HG03460 (cell line): ENCODE measurements around the gene GTF2I.
"Not testable (repeated sequence)": the region's sequence is repeated elsewhere in the genome, so short reads cannot be mapped to it uniquely, and the experiment has no call there.

Source experiments
- ATAC-seq: cut with Tn5 transposase; IDR thresholded peaks from one replicate; pipeline ENCODE4 v1.9.1; 2021; ENCODE audit not compliant: unreplicated experiment

GTF2I gene

GRCh38 chr7:74656441-74656836, 1.1 kb upstream of the GTF2I start:
- ATAC-seq = no peak

- peak; percentile 53 for ATAC-seq
Observed at GRCh38 chr7:74656837-74657691, 454 bp upstream of the GTF2I start.

- peak; percentile 47 for ATAC-seq
Observed at GRCh38 chr7:74658178-74659004, 873 bp downstream of the GTF2I start.

GRCh38 chr7:74660202-74660601, 2.7 kb downstream of the GTF2I start:
- not testable (repeated sequence) for ATAC-seq

- not testable (repeated sequence) for ATAC-seq
Observed at GRCh38 chr7:74661836-74662794, 4.6 kb downstream of the GTF2I start.

GRCh38 chr7:74665296-74665938, 7.9 kb downstream of the GTF2I start:
- ATAC-seq = no peak

GRCh38 chr7:74667013-74667412, 9.5 kb downstream of the GTF2I start:
- ATAC-seq = not testable (repeated sequence)

DNA sequence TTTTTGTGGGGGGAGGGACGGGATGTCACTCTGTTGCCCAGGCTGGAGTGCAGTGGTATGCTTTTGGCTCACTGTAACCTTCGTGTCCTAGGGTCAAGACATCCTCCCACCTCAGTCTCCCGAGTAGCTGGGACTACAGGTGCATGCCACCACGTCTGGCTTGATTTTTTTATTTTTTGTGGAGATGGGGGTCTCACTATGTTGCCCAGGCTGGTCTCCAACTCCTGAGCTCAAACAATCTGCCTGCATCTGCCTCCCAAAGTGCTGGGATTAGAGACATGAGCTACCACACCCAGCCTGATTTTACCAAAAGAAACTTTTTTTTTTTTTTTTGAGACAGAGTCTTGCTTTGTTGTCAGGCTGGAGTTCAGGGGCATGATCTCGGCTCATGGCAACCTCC, 10.0 kb downstream of the GTF2I start:
- not testable (repeated sequence) for ATAC-seq

GRCh38 chr7:74671602-74672001, 14.1 kb downstream of the GTF2I start:
- no peak for ATAC-seq

- no peak for ATAC-seq
Observed at GRCh38 chr7:74672343-74672915, 14.9 kb downstream of the GTF2I start.

- no peak for ATAC-seq
Observed at GRCh38 chr7:74674166-74674565, 16.6 kb downstream of the GTF2I start.

DNA sequence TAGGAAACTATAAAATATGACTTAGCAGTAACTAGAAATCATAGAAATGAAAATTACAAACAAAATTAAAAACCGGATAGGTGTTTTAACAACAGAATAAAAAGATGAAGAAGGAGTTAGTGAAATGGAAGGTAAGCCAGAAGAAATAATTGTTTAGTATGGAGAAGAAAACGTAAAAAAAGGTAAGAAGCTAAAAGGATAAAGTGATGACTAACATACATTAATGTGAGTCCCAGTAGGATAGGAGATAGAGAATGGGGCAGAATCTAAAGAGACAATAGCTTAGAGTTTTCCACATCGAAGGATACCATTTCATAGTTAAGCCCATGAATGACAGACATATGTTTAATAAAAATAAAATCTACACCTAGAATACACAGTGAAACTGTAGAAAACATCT, 25.3 kb downstream of the GTF2I start:
- ATAC-seq = no peak

DNA sequence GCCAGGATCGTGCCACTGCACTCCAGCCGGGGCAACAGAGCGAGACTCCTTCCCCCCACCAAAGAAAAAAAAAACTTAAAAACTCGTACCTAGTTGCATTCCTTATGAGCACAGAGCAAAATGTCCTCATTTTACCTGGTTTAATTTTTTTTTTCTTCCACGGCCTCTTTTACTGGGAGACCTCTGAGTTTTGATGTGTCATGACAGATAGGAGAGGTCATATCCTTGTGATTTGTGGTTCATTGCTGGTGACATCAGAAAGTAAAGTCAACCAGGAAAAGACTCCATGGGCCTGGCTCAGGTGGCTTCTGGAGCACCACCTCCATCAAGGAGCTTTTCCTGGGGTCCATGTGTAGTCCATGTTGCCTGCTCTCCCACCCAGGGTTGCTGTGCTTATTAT, 26.3 kb downstream of the GTF2I start:
- ATAC-seq = no peak

DNA sequence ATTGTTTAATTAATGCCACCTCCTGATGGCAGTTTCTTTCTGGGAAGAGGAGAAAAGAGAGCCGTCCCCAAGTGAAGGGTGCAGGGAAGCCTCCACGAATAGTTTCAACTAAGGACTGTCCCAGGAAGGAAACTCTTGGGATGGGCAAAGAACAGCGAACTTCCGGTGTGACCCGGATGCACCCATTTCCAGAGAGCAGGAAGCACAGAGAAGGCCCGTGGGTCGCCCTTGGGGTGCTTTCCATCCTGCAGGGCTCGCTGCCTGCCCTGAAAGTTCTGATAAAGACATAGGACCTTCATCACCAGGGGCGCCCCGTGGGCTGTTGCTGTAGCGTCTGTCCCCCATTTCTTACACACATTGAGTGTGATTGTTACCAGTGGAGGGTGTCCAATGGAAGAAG, 27.0 kb downstream of the GTF2I start:
- ATAC-seq = no peak

DNA sequence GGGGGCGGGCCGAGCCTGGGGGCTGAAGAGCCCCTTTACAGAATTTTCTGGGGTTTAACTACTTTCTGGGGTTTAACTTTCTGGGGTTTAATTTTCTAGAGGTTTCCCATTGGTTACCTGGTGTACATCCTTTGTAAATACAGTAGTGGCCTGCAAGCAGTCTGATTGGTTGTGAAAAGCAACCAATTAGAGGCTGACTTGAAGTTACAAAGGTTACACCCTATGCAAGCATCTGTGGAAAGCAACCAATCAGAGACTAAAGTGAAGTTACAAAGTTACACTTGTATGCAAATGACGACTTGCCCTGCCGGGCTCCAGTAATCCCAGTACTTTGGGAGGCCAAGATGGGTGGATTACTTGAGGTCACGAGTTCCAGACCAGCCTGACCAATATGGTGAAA, 27.4 kb downstream of the GTF2I start:
- no peak for ATAC-seq

- ATAC-seq = no peak
Observed at GRCh38 chr7:74690474-74690873, 33.0 kb downstream of the GTF2I start.

DNA sequence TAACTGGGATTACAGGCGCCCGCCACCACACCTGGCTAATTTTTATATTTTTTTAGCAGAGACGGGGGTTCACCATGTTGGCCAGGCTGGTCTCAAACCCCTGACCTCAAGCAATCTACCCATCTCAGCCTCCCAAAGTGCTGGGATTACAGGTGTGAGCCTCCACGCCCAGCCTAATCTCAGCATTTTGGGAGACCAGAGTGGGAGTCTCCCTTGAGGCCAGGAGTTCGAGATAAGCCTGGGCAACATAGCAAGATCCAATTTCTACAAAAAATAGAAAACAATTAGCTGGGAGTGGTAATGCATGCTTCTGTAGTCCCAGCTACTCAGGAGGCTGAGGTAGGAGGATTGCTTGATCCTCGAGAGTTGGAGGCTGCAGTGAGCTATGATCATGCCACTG, 46.9 kb downstream of the GTF2I start:
- not testable (repeated sequence) for ATAC-seq

- ATAC-seq = no peak
Observed at GRCh38 chr7:74707238-74707637, 49.7 kb downstream of the GTF2I start.

- no peak for ATAC-seq
Observed at GRCh38 chr7:74708569-74709275, 51.2 kb downstream of the GTF2I start.
